GM20000 (cell line): Measurements from ENCODE around the gene CSTB.

Experiments used
- DNase-seq: peaks from one replicate; pipeline ENCODE4 v3.0.0; 2012; ENCODE audit warnings: low spot score
- CTCF ChIP-seq: IDR thresholded peaks from 2 replicates; pipeline ENCODE4 v1.5.1; 2012; ENCODE audit warnings: mild to moderate bottlenecking, control low read depth; ENCODE audit errors: extremely low read depth, missing control alignments

CSTB gene

DNA sequence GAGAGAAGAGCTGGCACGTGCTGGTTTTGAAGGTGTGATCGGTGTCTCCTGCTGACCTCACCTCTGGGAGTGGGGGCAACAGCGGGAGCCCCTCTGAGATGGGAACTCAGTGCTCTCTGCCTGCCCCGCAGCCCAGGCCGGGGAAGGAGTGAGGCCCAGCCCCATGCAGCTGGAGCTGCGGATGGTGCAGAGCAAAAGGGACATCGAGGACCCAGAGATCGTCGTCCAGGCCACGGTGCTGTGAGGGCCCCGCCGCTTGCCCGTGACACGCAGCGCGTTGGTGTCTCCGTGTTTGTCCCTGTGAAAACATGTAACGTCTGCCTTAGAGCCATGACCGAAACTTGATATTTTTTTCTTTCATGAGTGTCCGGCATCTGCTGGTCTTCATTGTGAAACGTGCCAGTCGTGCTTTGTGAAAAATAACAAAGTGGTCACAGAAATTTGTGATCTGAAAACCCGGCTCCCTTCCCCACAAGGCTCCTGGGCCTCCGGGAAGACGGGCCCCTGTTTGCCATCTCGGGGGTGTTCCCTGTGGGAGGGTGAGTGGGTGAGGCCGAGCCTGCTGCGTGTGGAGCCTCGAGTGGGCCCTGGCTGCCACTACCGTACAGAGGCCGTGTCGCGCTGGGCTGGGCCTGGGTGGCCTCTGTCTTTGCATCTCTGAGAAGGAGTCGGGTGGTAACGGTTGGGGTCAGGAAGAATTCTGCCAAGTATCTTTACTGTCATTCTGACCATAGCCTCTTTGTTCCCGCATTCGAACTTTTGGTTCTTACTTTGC lies 20.1 kb downstream of the CSTB start:
- no peak for TF ChIP-seq CTCF
- no peak for DNase-seq

DNA sequence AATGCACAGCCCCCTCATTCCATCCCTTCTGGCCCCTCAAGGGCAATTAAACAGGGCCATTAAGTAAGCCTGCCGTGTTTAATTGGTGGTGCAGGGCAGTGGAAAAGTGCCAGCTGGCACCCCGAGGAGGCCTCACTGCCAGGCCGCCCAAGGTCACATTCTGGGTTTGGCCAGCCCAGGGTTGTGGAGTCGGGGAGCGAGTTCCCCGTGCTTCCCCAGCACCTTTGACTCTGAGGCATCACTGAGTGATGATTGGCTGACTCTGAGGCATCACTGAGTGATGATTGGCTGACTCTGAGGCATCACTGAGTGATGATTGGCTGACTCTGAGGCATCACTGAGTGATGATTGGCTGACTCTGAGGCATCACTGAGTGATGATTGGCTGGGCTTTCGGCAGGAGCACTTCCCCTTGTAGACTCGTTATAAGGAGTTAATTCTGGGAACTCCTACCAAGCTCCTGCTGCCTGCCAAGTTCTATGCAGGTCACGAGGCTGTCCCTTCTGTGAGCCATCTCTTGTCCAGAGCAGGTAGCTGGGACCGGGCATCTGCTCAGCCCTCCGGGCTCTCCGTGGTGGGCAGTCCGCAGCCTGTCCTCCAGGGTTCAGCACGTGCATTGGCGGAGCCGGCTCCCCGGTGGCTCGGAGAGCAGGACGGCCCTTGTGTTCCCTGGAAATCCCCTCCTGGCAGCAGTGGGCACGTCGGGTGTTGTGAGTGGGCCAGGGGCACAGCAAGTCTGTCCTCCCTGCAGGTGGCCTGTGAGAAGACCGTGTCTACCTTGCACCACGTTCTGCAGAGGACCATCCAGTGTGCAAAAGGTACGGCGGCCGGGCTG lies 20.9 kb downstream of the CSTB start:
- no peak for TF ChIP-seq CTCF
- no peak for DNase-seq

DNA sequence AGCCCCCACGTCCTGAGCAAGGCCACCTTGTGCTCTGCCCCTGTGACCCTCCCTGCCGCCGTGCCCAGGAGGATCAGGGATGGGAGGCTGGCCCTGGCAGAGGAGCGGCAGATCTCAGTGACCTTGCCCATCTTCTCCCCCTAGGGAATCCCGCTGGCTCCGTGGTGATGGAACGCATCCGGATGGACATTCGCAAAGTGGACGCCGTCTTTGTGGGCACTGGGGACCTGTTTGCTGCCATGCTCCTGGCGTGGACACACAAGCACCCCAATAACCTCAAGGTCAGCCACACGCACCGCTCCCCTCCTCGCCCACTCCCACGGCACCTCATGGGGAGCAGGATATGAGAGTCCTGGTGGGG lies 22.7 kb downstream of the CSTB start:
- TF ChIP-seq CTCF = no peak
- no peak for DNase-seq

GRCh38 chr21:43752758-43753438 lies 23.2 kb downstream of the CSTB start:
- DNase-seq = no peak
- TF ChIP-seq CTCF = no peak

GRCh38 chr21:43751955-43752591 lies 24.0 kb downstream of the CSTB start:
- TF ChIP-seq CTCF = no peak
- no peak for DNase-seq

- no peak for TF ChIP-seq CTCF
- DNase-seq = no peak
Observed at GRCh38 chr21:43750339-43751033, 25.6 kb downstream of the CSTB start.
